Measurements from ENCODE around the gene ATG16L2.
"Not testable (repeated sequence)": the region's sequence is repeated elsewhere in the genome, so short reads cannot be mapped to it uniquely, and the experiment has no call there.

ATG16L2 gene

DNA sequence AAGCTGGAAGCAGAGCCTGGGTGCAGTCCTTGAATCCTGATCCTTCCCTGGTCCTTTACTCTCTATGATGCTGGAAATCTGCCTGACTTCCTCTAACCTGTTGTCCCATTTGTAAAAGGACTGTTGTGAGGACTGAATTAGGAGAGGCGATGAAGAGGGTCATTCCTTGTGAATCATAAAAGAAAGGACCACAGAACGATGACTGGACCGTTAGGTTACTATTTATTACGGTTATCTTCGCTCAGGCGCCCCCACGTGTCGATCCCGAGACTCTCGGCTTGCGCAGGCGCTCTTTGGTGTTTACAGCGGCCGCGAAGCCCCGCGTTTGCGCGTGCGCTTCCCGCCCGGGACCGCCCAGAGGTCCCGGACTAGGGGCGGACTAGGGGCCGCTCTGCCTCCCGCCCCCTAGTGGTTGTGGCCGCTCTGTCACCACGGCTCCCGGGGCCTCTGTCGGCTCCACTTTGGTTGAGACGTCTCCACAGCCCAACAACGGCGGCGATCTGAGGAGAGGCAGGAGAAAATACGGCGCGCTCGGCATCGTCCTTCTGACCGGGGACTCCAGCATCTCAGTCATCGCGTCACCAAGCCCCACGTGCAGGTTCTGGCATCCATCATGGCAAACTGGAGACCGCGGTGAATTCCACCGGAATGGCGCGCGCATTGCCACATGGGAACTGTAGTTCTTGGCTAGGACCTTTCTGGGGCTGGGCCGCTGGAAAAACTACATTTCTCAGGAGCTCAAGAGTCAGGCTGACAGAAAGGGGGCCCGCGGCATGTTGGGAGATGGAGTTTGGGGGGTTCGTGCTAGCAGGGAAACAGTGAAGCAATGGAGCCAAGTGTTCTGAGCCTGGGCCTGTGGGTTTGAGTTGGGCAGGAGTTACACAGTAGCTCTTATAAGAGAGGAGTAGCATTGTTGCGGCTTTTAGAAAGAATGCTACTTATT, 20.5 kb upstream of the ATG16L2 start, which contains the start of gene STARD10:
STARD10 (minus strand) TSS at position 623 of the 943 bp plus-strand sequence. CDS start 12,866 bp downstream, outside the sequence.
- H3K4me3 ChIP-seq (ENCODE audit: low read depth, low read length): peak within 1 kb of the TSS; percentile 80
- DNase-seq (ENCODE audit: low read depth): peak; percentile 98
- TF ChIP-seq POLR2A (IDR thresholded peaks at IDR 0.05; ENCODE audit: extremely low read depth, insufficient read length): no peak
- peak; percentile 89 for TF ChIP-seq MYC (IDR thresholded peaks at IDR 0.05; ENCODE audit: low read depth, low read length)
- TF ChIP-seq, protein P1, sequence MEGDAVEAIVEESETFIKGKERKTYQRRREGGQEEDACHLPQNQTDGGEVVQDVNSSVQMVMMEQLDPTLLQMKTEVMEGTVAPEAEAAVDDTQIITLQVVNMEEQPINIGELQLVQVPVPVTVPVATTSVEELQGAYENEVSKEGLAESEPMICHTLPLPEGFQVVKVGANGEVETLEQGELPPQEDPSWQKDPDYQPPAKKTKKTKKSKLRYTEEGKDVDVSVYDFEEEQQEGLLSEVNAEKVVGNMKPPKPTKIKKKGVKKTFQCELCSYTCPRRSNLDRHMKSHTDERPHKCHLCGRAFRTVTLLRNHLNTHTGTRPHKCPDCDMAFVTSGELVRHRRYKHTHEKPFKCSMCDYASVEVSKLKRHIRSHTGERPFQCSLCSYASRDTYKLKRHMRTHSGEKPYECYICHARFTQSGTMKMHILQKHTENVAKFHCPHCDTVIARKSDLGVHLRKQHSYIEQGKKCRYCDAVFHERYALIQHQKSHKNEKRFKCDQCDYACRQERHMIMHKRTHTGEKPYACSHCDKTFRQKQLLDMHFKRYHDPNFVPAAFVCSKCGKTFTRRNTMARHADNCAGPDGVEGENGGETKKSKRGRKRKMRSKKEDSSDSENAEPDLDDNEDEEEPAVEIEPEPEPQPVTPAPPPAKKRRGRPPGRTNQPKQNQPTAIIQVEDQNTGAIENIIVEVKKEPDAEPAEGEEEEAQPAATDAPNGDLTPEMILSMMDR (IDR thresholded peaks at IDR 0.05; ENCODE audit: low read depth, low read length): peak; percentile 89
- TF ChIP-seq, protein P2, sequence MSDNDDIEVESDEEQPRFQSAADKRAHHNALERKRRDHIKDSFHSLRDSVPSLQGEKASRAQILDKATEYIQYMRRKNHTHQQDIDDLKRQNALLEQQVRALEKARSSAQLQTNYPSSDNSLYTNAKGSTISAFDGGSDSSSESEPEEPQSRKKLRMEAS (IDR thresholded peaks at IDR 0.05; ENCODE audit: low read depth, low read length): peak; percentile 93

DNA sequence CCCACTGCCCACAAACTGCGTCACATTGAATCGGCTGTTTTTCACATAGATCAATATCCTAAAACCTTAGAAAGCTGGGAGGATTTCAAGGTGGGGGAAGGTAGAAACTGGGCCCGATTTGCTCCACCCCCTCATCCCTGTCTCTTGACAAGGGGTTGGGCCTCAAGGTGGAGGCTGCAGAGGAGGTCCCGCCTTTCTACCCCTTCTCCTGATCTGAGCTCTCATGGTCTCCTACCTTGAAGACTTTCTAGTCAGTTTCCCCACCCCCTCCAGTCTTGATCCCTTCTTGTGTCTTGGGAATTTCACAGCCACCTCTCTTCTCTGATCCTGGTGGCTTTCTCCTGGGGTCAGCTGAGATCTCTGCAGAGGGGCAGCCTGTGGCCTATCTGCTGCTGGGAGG, 15.8 kb upstream of the ATG16L2 start:
- no peak overlapping the region for H3K4me3 ChIP-seq (ENCODE audit: low read depth, low read length)
- no peak for DNase-seq (ENCODE audit: low read depth)
- TF ChIP-seq, protein P2 (IDR thresholded peaks at IDR 0.05; ENCODE audit: low read depth, low read length): no peak
- no peak for TF ChIP-seq MYC (IDR thresholded peaks at IDR 0.05; ENCODE audit: low read depth, low read length)
- TF ChIP-seq POLR2A (IDR thresholded peaks at IDR 0.05; ENCODE audit: extremely low read depth, insufficient read length): no peak
- TF ChIP-seq, protein P1 (IDR thresholded peaks at IDR 0.05; ENCODE audit: low read depth, low read length): no peak

DNA sequence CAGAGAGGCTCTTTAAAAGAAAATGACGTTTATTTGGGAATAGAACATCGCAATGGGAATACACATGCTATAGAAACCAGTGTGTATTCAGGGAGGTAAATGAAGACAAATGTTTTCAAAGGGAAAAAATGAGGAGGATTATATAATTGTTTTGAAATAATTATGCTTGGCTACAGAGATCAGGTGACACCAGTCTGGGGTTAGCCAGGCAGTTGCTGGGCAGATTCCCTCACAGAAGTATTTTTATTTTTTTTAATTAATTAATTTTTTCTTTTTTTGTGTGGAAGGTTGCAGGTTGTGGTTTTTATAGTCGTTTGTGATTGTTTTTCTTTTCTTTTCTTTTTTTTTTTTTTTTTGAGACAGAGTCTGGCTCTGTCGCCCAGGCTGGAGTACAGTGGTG, 14.8 kb upstream of the ATG16L2 start:
- no peak overlapping the region for H3K4me3 ChIP-seq (ENCODE audit: low read depth, low read length)
- no peak for TF ChIP-seq MYC (IDR thresholded peaks at IDR 0.05; ENCODE audit: low read depth, low read length)
- no peak for TF ChIP-seq POLR2A (IDR thresholded peaks at IDR 0.05; ENCODE audit: extremely low read depth, insufficient read length)
- TF ChIP-seq, protein P1 (IDR thresholded peaks at IDR 0.05; ENCODE audit: low read depth, low read length): no peak
- TF ChIP-seq, protein P2 (IDR thresholded peaks at IDR 0.05; ENCODE audit: low read depth, low read length): no peak
- no peak for DNase-seq (ENCODE audit: low read depth)

DNA sequence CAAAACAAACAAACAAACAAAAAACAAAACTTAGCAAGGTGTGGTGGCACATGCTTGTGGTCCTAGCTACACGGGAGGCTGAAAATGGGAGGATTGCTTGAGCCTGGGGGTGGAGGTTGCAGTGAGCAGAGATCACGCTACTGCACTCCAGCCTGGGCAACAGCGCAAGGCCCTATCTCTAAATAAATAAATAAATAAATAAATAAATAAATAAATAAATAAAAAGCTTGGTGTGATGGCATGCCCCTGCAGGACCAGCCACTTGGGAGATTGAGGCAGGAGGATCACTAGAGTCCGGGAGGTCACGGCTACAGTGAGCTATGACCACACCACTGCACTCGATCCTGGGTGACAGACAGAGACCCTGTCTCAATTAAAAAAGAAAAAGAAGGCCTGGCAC, 11.4 kb upstream of the ATG16L2 start:
- H3K4me3 ChIP-seq (ENCODE audit: low read depth, low read length): no peak overlapping the region
- TF ChIP-seq POLR2A (IDR thresholded peaks at IDR 0.05; ENCODE audit: extremely low read depth, insufficient read length) (no peak), MYC (IDR thresholded peaks at IDR 0.05; ENCODE audit: low read depth, low read length) (no peak)
- TF ChIP-seq, protein P2 (IDR thresholded peaks at IDR 0.05; ENCODE audit: low read depth, low read length): no peak
- TF ChIP-seq, protein P1 (IDR thresholded peaks at IDR 0.05; ENCODE audit: low read depth, low read length): no peak
- no peak for DNase-seq (ENCODE audit: low read depth)

DNA sequence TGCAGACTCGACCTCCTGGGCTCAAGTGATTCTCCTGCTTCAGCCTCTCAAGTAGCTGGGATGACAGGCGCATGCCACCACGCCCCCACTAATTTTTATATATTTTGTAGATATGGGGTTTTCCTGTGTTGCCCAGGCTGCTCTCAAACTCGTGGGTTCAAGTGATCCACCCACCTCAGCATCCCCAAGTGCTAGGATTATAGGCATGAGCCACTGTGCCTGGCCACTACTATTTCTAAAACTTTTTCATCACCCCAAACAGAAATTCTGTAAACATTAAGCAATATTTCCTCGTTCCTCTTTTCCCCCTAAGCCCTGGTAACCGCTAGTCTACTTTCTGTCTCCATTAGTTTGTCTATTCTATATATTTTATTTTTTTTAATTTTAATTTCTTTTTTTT, 9.0 kb upstream of the ATG16L2 start:
- TF ChIP-seq POLR2A (IDR thresholded peaks at IDR 0.05; ENCODE audit: extremely low read depth, insufficient read length): no peak
- no peak for TF ChIP-seq MYC (IDR thresholded peaks at IDR 0.05; ENCODE audit: low read depth, low read length)
- TF ChIP-seq, protein P1 (IDR thresholded peaks at IDR 0.05; ENCODE audit: low read depth, low read length): no peak
- TF ChIP-seq, protein P2 (IDR thresholded peaks at IDR 0.05; ENCODE audit: low read depth, low read length): no peak
- no peak overlapping the region for H3K4me3 ChIP-seq (ENCODE audit: low read depth, low read length)
- DNase-seq (ENCODE audit: low read depth): peak; percentile 88

DNA sequence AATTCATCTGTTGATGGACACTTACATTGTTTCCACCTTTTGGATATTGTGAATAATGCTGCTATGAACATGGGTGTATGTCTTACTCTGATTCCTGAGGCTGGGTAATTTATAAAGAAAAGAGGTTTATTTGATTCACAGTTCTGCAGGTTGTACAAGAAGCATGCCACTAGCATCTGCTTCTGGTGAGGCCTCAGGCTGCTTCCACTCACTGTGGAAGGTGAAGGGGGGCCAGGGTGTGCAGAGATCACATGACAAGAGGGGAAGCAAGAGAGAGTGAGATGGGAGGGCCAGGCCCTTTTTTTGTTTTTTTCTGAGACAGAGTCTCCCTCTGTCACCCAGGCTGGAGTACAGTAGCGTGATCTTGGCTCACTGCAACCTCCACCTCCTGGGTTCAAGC, 7.8 kb upstream of the ATG16L2 start:
- not testable (repeated sequence) for H3K4me3 ChIP-seq (ENCODE audit: low read depth, low read length); DNase-seq (ENCODE audit: low read depth)

Measured in NB4 (cell line).